Esophagus squamous epithelium (tissue), 4 donors: ENCODE measurements around the gene SPTAN1.

Source experiments
- CTCF ChIP-seq, 6 experiments: fragments of 450-650 bp in 4 of 6; fragments of 200-600 bp in 2 of 6; sonication (generic) in 2 of 6; IDR thresholded peaks; one replicate each; pipeline ENCODE4 v1.5.1; 2016 to 2019; ENCODE audit warnings: antibody characterized with exemption in 6 of 6, mild to moderate bottlenecking in 4 of 6, moderate library complexity in 4 of 6
- POLR2A ChIP-seq, 4 donors: fragments of 450-650 bp; IDR thresholded peaks; one replicate each; pipeline ENCODE4 v1.6.1; 2017; ENCODE audit warnings: antibody characterized with exemption in 4 of 4, mild to moderate bottlenecking in 4 of 4, moderate library complexity in 3 of 4

GRCh38 chr9:128595471-128595870, 43.1 kb downstream of the SPTAN1 start:
- TF ChIP-seq CTCF (IDR thresholded peaks at IDR 0.05) (no peak), POLR2A (IDR thresholded peaks at IDR 0.05) (no peak)
